Measurements from ENCODE around the gene ZNF544.
"Not testable (repeated sequence)": the region's sequence is repeated elsewhere in the genome, so short reads cannot be mapped to it uniquely, and the experiment has no call there.

ZNF544 gene

GRCh38 chr19:58252102-58252685 is 23.5 kb downstream of the ZNF544 start:
- DNase-seq (ENCODE audit: low spot score): no peak

- not testable (repeated sequence) for DNase-seq (ENCODE audit: low spot score)
Measured at GRCh38 chr19:58258259-58258658, 29.5 kb downstream of the ZNF544 start.

GRCh38 chr19:58261600-58261967 is 32.9 kb downstream of the ZNF544 start:
- DNase-seq (ENCODE audit: low spot score): no peak

GRCh38 chr19:58261968-58262921 is 33.5 kb downstream of the ZNF544 start:
- DNase-seq (ENCODE audit: low spot score): no peak

GRCh38 chr19:58262922-58263296 is 34.2 kb downstream of the ZNF544 start:
- DNase-seq (ENCODE audit: low spot score): no peak

- no peak for DNase-seq (ENCODE audit: low spot score)
Measured at GRCh38 chr19:58265100-58265499, 36.4 kb downstream of the ZNF544 start.

- no peak for DNase-seq (ENCODE audit: low spot score)
Measured at GRCh38 chr19:58268344-58268743, 39.6 kb downstream of the ZNF544 start.

GRCh38 chr19:58274771-58275201 is 46.1 kb downstream of the ZNF544 start:
- DNase-seq (ENCODE audit: low spot score): no peak

- no peak for DNase-seq (ENCODE audit: low spot score)
Measured at GRCh38 chr19:58275564-58275963, 46.9 kb downstream of the ZNF544 start.

GRCh38 chr19:58277197-58277596 is 48.5 kb downstream of the ZNF544 start:
- no peak for DNase-seq (ENCODE audit: low spot score)

- no peak for DNase-seq (ENCODE audit: low spot score)
Measured at GRCh38 chr19:58277748-58278540, 49.2 kb downstream of the ZNF544 start.

- DNase-seq (ENCODE audit: low spot score): peak; percentile 100
Measured at GRCh38 chr19:58278541-58279041, 49.9 kb downstream of the ZNF544 start, which contains the start of gene ZNF8. Gene ZNF8, plus strand, starts transcription at chr19:58278955. Its CDS starts 127 bp downstream, at chr19:58279082.

- peak; percentile 47 for DNase-seq (ENCODE audit: low spot score)
Measured at GRCh38 chr19:58279042-58279924, 50.6 kb downstream of the ZNF544 start.

GRCh38 chr19:58279925-58280316 is 51.2 kb downstream of the ZNF544 start:
- no peak for DNase-seq (ENCODE audit: low spot score)

GRCh38 chr19:58284199-58284598 is 55.5 kb downstream of the ZNF544 start:
- no peak for DNase-seq (ENCODE audit: low spot score)

GRCh38 chr19:58291943-58292342 is 63.2 kb downstream of the ZNF544 start:
- no peak for DNase-seq (ENCODE audit: low spot score)

- no peak for DNase-seq (ENCODE audit: low spot score)
Measured at GRCh38 chr19:58294743-58295374, 66.1 kb downstream of the ZNF544 start.

GRCh38 chr19:58296104-58296503 is 67.4 kb downstream of the ZNF544 start:
- DNase-seq (ENCODE audit: low spot score): no peak

- DNase-seq (ENCODE audit: low spot score): no peak
Measured at GRCh38 chr19:58300620-58301019, 71.9 kb downstream of the ZNF544 start.

- no peak for DNase-seq (ENCODE audit: low spot score)
Measured at GRCh38 chr19:58304255-58304654, 75.5 kb downstream of the ZNF544 start.

- no peak for DNase-seq (ENCODE audit: low spot score)
Measured at GRCh38 chr19:58304748-58305064, 76.0 kb downstream of the ZNF544 start.
